HG03521 (cell line): ENCODE measurements around the gene OR5H14.
"Not testable (repeated sequence)": the region's sequence is repeated elsewhere in the genome, so short reads cannot be mapped to it uniquely, and the experiment has no call there.

Experiments
- ATAC-seq: cut with Tn5 transposase; IDR thresholded peaks from one replicate; pipeline ENCODE4 v1.9.1; 2021; ENCODE audit warnings: mild to moderate bottlenecking, moderate library complexity; ENCODE audit not compliant: unreplicated experiment

Gene OR5H14

GRCh38 chr3:98196293-98196692 lies 49.0 kb downstream of the OR5H14 start:
- not testable (repeated sequence) for ATAC-seq

- ATAC-seq = no peak
Measured at GRCh38 chr3:98199020-98199419, 51.7 kb downstream of the OR5H14 start.
